KMS-11 (cell line): ENCODE data around the gene FASTK.

ENCODE experiments used
- H2AFZ ChIP-seq: fragments of 200-600 bp; sonication (generic); 2 replicates; pipeline ENCODE4 v1.6.1; 2016; ENCODE audit warnings: antibody characterized with exemption, mixed run types, low read depth
- H3K27ac ChIP-seq: fragments of 200-600 bp; sonication (generic); 2 replicates; pipeline ENCODE4 v1.6.1; 2016; ENCODE audit warnings: mild to moderate bottlenecking, mixed run types
- H3K27me3 ChIP-seq: fragments of 200-600 bp; sonication (generic); 2 replicates; pipeline ENCODE4 v1.6.1; 2017; ENCODE audit warnings: mild to moderate bottlenecking, low read depth, mixed run types, moderate library complexity; ENCODE audit not compliant: insufficient read depth
- H3K36me3 ChIP-seq: fragments of 200-600 bp; sonication (generic); 2 replicates; pipeline ENCODE4 v1.6.1; 2017; ENCODE audit warnings: mild to moderate bottlenecking, mixed run types; ENCODE audit not compliant: insufficient read depth
- H3K4me1 ChIP-seq: fragments of 200-600 bp; sonication (generic); 2 replicates; pipeline ENCODE4 v1.6.1; 2016; ENCODE audit warnings: mild to moderate bottlenecking, low read depth, mixed run types; ENCODE audit not compliant: poor library complexity, severe bottlenecking
- H3K4me2 ChIP-seq: fragments of 200-600 bp; sonication (generic); 2 replicates; pipeline ENCODE4 v1.7.0; 2016; ENCODE audit warnings: mild to moderate bottlenecking, mixed run types
- H3K4me3 ChIP-seq: fragments of 200-600 bp; sonication (generic); IDR thresholded peaks from 2 replicates; pipeline ENCODE4 v1.6.1; 2017; ENCODE audit warnings: low read depth, low read length, mixed read lengths; ENCODE audit not compliant: insufficient read depth
- H3K79me2 ChIP-seq: fragments of 200-600 bp; sonication (generic); 2 replicates; pipeline ENCODE4 v1.6.1; 2016; ENCODE audit warnings: low read depth, mixed run types; ENCODE audit not compliant: insufficient read depth
- H3K9ac ChIP-seq: fragments of 200-600 bp; sonication (generic); 2 replicates; pipeline ENCODE4 v1.6.1; 2016; ENCODE audit warnings: mild to moderate bottlenecking, mixed run types
- H4K20me1 ChIP-seq: fragments of 200-600 bp; sonication (generic); 2 replicates; pipeline ENCODE4 v1.6.1; 2016; ENCODE audit warnings: mild to moderate bottlenecking, mixed run types; ENCODE audit not compliant: insufficient read depth
- CTCF ChIP-seq: fragments of 200-600 bp; sonication (generic); conservative IDR thresholded peaks from 2 replicates; pipeline ENCODE4 v1.6.1; 2017; ENCODE audit warnings: low read depth, mild to moderate bottlenecking, antibody characterized with exemption, low read length, moderate library complexity, mixed read lengths

Gene FASTK

GRCh38 chr7:151116603-151117440, 36.2 kb upstream of the FASTK start:
- no peak overlapping the region for H2AFZ ChIP-seq
- no peak for TF ChIP-seq CTCF
- no peaks in the 10 kb centered on the region for H3K27me3 ChIP-seq
- H3K27ac ChIP-seq = no peak overlapping the region
- H3K36me3 ChIP-seq = peaks cover 5% of the 10 kb centered on the region; the same call in 1 of the 2 replicates
- peaks cover 16% of the 10 kb centered on the region; the same call in 1 of the 2 replicates for H3K79me2 ChIP-seq
- H3K9ac ChIP-seq = no peak overlapping the region
- H4K20me1 ChIP-seq = peaks cover 2% of the 10 kb centered on the region; the same call in 1 of the 2 replicates
- no peaks in the 10 kb centered on the region for H3K4me1 ChIP-seq
- H3K4me2 ChIP-seq = no peak overlapping the region
- H3K4me3 ChIP-seq = no peak overlapping the region

- Histone ChIP-seq H3K27me3 (no peaks in the 10 kb centered on the region), H3K4me3 (no peak overlapping the region), H3K4me2 (no peak overlapping the region), H3K79me2 (peaks cover 23% of the 10 kb centered on the region; the same call in 1 of the 2 replicates), H3K9ac (no peak overlapping the region), H2AFZ (no peak overlapping the region), H4K20me1 (peaks cover 7% of the 10 kb centered on the region; the same call in 1 of the 2 replicates), H3K4me1 (peaks cover 4% of the 10 kb centered on the region), H3K27ac (no peak overlapping the region), H3K36me3 (peaks cover 5% of the 10 kb centered on the region; the same call in 1 of the 2 replicates)
- TF ChIP-seq CTCF = no peak
These were observed 35.3 kb upstream of the FASTK start for GRCh38 chr7:151115836-151116418.

GRCh38 chr7:151115121-151115835, 34.7 kb upstream of the FASTK start:
- Histone ChIP-seq H3K79me2 (peaks cover 23% of the 10 kb centered on the region; the same call in 1 of the 2 replicates), H3K4me3 (no peak overlapping the region)

More at GRCh38 chr7:151115121-151115835, 34.7 kb upstream of the FASTK start:
- H4K20me1 ChIP-seq = peaks cover 13% of the 10 kb centered on the region; the same call in 1 of the 2 replicates
- peaks cover 9% of the 10 kb centered on the region for H3K4me1 ChIP-seq
- H3K27ac ChIP-seq = no peak overlapping the region
- no peak for TF ChIP-seq CTCF
- no peak overlapping the region for H3K4me2 ChIP-seq
- peaks cover under 1% of the 10 kb centered on the region; the same call in 1 of the 2 replicates for H3K36me3 ChIP-seq
- no peak overlapping the region for H3K9ac ChIP-seq
- no peaks in the 10 kb centered on the region for H3K27me3 ChIP-seq
- no peak overlapping the region for H2AFZ ChIP-seq
